ENCODE results near the gene S100A9.

S100A9 gene

GRCh38 chr1:153322568-153322967 is 35.1 kb upstream of the S100A9 start:
- POLR2A ChIA-PET: no interaction called here
- TF ChIP-seq ZNF174 (tag by site-specific recombination; IDR thresholded peaks at IDR 0.05) (no peak), ZNF133 (tag by site-specific recombination; IDR thresholded peaks at IDR 0.05) (peak; percentile 91)
- Histone ChIP-seq H3K4me1 (ENCODE audit: control insufficient read depth, insufficient read depth, low read length) (no peaks in the 10 kb centered on the region), H3K36me3 (ENCODE audit: control insufficient read depth in 2 of 2, insufficient read depth in 1 of 2, low read length in 2 of 2) (no peaks in the 10 kb centered on the region), H3K9me3 (ENCODE audit: control insufficient read depth, insufficient read depth, low read depth, low read length) (no peaks in the 10 kb centered on the region), H3K27ac (ENCODE audit: extremely low read depth, low read depth, low read length) (no peak overlapping the region), H3K4me3 (ENCODE audit: low read depth, low read length) (no peak overlapping the region)
- CTCF ChIA-PET: interaction anchor here (0.8 kb wide), 1 partner anchor 29 kb away, joined by 3 read pairs; no protein-coding TSS in a partner anchor

- POLR2A ChIA-PET: no interaction called here
- TF ChIP-seq WT1 (tag by site-specific recombination; IDR thresholded peaks at IDR 0.05): no peak
- no peak for TF ChIP-seq GLI2 (tag by site-specific recombination; IDR thresholded peaks at IDR 0.05; ENCODE audit: borderline replicate concordance, low read depth)
- Histone ChIP-seq H3K36me3 (ENCODE audit: control insufficient read depth in 2 of 2, insufficient read depth in 1 of 2, low read length in 2 of 2) (no peaks in the 10 kb centered on the region), H3K4me1 (ENCODE audit: control insufficient read depth, insufficient read depth, low read length) (no peaks in the 10 kb centered on the region), H3K4me3 (ENCODE audit: low read depth, low read length) (no peak overlapping the region), H3K9me3 (ENCODE audit: control insufficient read depth, insufficient read depth, low read depth, low read length) (no peaks in the 10 kb centered on the region), H3K27ac (ENCODE audit: extremely low read depth, low read depth, low read length) (no peak overlapping the region)
- CTCF ChIA-PET: interaction anchor here (0.7 to 1.1 kb wide), 2 partner anchors 28 to 785 kb away, joined by 3 to 7 read pairs; no protein-coding TSS in a partner anchor
These were observed 32.7 kb upstream of the S100A9 start for GRCh38 chr1:153324912-153325311.

DNA sequence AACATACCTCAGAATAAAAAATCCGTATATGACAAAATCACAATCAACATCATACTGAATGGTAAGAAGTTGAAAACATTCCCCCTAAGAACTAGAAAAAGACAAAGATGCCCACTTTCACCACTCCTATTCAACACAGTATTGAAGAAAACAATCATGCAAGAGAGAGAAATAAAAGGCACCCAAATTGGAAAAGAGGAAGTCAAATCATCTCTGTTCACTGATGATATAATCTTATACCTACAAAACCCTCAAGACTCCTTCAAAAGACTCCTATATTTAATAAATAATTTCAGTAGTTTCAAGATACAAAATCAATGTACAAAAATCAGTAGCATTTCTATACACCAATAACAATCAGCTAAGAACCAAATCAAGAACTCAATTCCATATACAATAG is 23.8 kb upstream of the S100A9 start:
- H3K4me3 ChIP-seq (ENCODE audit: low read depth, low read length): no peak overlapping the region
- TF ChIP-seq ZNF510 (tag by site-specific recombination; IDR thresholded peaks at IDR 0.05; ENCODE audit: insufficient replicate concordance): no peak
- TF ChIP-seq ZNF292 (tag by site-specific recombination; IDR thresholded peaks at IDR 0.05; ENCODE audit: borderline replicate concordance, low read depth): no peak
- no peak for TF ChIP-seq ZNF184 (tag by site-specific recombination; IDR thresholded peaks at IDR 0.05)
- no peak for TF ChIP-seq KLF10 (tag by site-specific recombination; IDR thresholded peaks at IDR 0.05)
- no peak for TF ChIP-seq ZNF114 (tag by site-specific recombination; IDR thresholded peaks at IDR 0.05)
- TF ChIP-seq ZNF645 (tag by site-specific recombination; IDR thresholded peaks at IDR 0.05): no peak
- no peak for TF ChIP-seq ZNF146 (tag by site-specific recombination; IDR thresholded peaks at IDR 0.05)
- no peak for TF ChIP-seq ZNF596 (tag by site-specific recombination; IDR thresholded peaks at IDR 0.05)
- no peak for TF ChIP-seq ZBTB49 (tag by site-specific recombination; IDR thresholded peaks at IDR 0.05; ENCODE audit: low read depth)
- TF ChIP-seq ZNF514 (tag by site-specific recombination; IDR thresholded peaks at IDR 0.05): no peak
- no peak for TF ChIP-seq SCRT1 (tag by site-specific recombination; IDR thresholded peaks at IDR 0.05; ENCODE audit: borderline replicate concordance)
- no peaks in the 10 kb centered on the region for H3K36me3 ChIP-seq (ENCODE audit: control insufficient read depth in 2 of 2, insufficient read depth in 1 of 2, low read length in 2 of 2)
- H3K9me3 ChIP-seq (ENCODE audit: control insufficient read depth, insufficient read depth, low read depth, low read length): no peaks in the 10 kb centered on the region
- H3K4me1 ChIP-seq (ENCODE audit: control insufficient read depth, insufficient read depth, low read length): no peaks in the 10 kb centered on the region
- H3K27ac ChIP-seq (ENCODE audit: extremely low read depth, low read depth, low read length): no peak overlapping the region
- POLR2A ChIA-PET: no interaction called here
- CTCF ChIA-PET: interaction anchor here (2.1 kb wide), 1 partner anchor 18 kb away, joined by 11 read pairs; no protein-coding TSS in a partner anchor

GRCh38 chr1:153336650-153337049 is 21.0 kb upstream of the S100A9 start:
- ChIA-PET POLR2A (no interaction called here), CTCF (interaction anchor here (1.8 kb wide), 1 partner anchor 16 kb away, joined by 6 read pairs; no protein-coding TSS in a partner anchor)
- Histone ChIP-seq H3K36me3 (ENCODE audit: control insufficient read depth in 2 of 2, insufficient read depth in 1 of 2, low read length in 2 of 2) (no peaks in the 10 kb centered on the region), H3K4me3 (ENCODE audit: low read depth, low read length) (no peak overlapping the region), H3K27ac (ENCODE audit: extremely low read depth, low read depth, low read length) (no peak overlapping the region), H3K9me3 (ENCODE audit: control insufficient read depth, insufficient read depth, low read depth, low read length) (no peaks in the 10 kb centered on the region), H3K4me1 (ENCODE audit: control insufficient read depth, insufficient read depth, low read length) (no peaks in the 10 kb centered on the region)
- no peak for TF ChIP-seq ZSCAN23 (tag by site-specific recombination; IDR thresholded peaks at IDR 0.05)
- TF ChIP-seq, protein P1, sequence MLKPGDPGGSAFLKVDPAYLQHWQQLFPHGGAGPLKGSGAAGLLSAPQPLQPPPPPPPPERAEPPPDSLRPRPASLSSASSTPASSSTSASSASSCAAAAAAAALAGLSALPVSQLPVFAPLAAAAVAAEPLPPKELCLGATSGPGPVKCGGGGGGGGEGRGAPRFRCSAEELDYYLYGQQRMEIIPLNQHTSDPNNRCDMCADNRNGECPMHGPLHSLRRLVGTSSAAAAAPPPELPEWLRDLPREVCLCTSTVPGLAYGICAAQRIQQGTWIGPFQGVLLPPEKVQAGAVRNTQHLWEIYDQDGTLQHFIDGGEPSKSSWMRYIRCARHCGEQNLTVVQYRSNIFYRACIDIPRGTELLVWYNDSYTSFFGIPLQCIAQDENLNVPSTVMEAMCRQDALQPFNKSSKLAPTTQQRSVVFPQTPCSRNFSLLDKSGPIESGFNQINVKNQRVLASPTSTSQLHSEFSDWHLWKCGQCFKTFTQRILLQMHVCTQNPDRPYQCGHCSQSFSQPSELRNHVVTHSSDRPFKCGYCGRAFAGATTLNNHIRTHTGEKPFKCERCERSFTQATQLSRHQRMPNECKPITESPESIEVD (tag by site-specific recombination; IDR thresholded peaks at IDR 0.05): no peak
- TF ChIP-seq ZNF585B (tag by site-specific recombination; IDR thresholded peaks at IDR 0.05): no peak
